Activated naive CD4-positive, alpha-beta T cell treated with anti-CD3 and anti-CD28 coated beads, Interleukin-2, amount 50 U/mL, for 72 hours (primary cell): ENCODE measurements around the gene MBIP. TPM values are rescaled to one million over a fixed set of nuclear protein-coding genes. Genes with fewer than 3 reads are reported as not detected.

Experiments used
- total RNA-seq, 2 donors: library from RNA; stranded (reverse); gene quantifications; one replicate each; pipeline ENCODE4 v1.2.3, GENCODE V29; 2022

The MBIP gene
- total RNA-seq, 2 donors from 2014 or later: 26.8 to 42.8 TPM

Other genes with a start within 250 kb of the MBIP start
- gene PTCSC3, start 143.9 kb downstream of the MBIP start, total RNA-seq: not detected
- gene NKX2-1, start 199.6 kb upstream of the MBIP start, total RNA-seq: not detected